Stomach smooth muscle (tissue), 2 donors: ENCODE data around the gene DBNL.

ENCODE experiments used
- H3K27ac ChIP-seq: one replicate; pipeline ENCODE4 v1.7.0; 2013; ENCODE audit warnings: mild to moderate bottlenecking, low read length, inconsistent platforms
- H3K27me3 ChIP-seq, 2 donors: one replicate each; pipeline ENCODE4 v1.7.0; 2013; ENCODE audit warnings: low read length in 2 of 2; ENCODE audit not compliant: insufficient read depth in 2 of 2, control insufficient read depth in 1 of 2
- H3K36me3 ChIP-seq, 2 donors: one replicate each; pipeline ENCODE4 v1.7.0; 2013; ENCODE audit warnings: low read length in 2 of 2; ENCODE audit not compliant: control insufficient read depth in 2 of 2, insufficient read depth in 2 of 2
- H3K4me1 ChIP-seq: one replicate; pipeline ENCODE4 v1.7.0; 2013; ENCODE audit warnings: low read length; ENCODE audit not compliant: control insufficient read depth, insufficient read depth
- H3K4me3 ChIP-seq, 2 donors: one replicate each; pipeline ENCODE4 v1.7.0; 2013; ENCODE audit warnings: low read length in 2 of 2
- H3K9ac ChIP-seq, 2 donors: one replicate each; pipeline ENCODE4 v1.7.0; 2013; ENCODE audit warnings: low read length in 2 of 2, mild to moderate bottlenecking in 1 of 2
- H3K9me3 ChIP-seq, 2 donors: one replicate each; pipeline ENCODE4 v1.7.0; 2013; ENCODE audit warnings: low read length in 2 of 2; ENCODE audit not compliant: control insufficient read depth in 2 of 2
- donor health status: healthy.
- donor health status: Pancreatic carcinoma.

Gene DBNL

DNA sequence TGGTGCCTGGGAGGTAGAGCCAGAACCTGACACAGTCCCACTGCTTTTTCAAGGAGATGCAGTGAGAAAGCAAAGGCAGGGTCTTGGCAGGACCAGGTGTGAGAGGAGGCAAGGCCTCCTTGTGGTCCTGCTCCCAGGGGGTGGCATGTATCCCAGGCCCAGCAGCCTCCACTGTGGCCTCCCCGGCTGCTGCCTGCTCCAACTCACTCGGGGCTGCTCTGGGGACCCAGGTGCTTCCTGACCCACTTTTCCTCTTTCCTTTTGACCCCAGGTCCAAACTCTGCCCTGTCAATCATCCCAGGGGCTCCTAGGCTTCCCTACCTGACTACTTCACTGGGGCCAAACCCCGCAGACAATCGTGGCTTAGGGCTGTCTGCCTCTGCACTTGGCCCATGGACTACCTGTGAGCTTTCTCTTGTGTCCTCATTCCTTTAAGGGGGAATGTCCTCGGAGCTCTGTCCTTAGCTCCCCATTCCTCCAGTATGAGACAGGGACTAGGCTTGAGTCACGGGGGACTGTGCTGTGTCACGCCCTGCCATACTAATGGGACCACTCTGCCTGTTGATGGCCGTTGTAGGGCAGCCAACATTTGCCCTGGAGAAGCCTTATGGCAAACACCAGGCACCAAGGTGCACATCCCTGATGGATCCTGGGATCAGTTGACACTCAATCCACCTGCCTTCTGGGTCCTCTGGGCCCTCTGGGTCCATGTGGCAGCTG, 58.5 kb downstream of the DBNL start:
- peaks cover 2 to 28% of the 10 kb centered on the region in 2 donors for H3K27me3 ChIP-seq
- peak overlapping the region in 1 of 2 donors; percentile 5 for H3K9ac ChIP-seq
- peaks cover 0 to under 1% of the 10 kb centered on the region in 2 donors for H3K36me3 ChIP-seq
- H3K9me3 ChIP-seq = no peaks in the 10 kb centered on the region
- H3K27ac ChIP-seq = peak overlapping the region; percentile 41
- peaks cover 37% of the 10 kb centered on the region for H3K4me1 ChIP-seq
- H3K4me3 ChIP-seq = no peak overlapping the region

- Histone ChIP-seq H3K4me1 (peaks cover 37% of the 10 kb centered on the region), H3K9me3 (no peaks in the 10 kb centered on the region), H3K36me3 (peaks cover 0 to 3% of the 10 kb centered on the region in 2 donors), H3K27ac (peak overlapping the region; percentile 41), H3K27me3 (peaks cover 2 to 28% of the 10 kb centered on the region in 2 donors), H3K9ac (peak overlapping the region in 1 of 2 donors; percentile 5), H3K4me3 (no peak overlapping the region)
Measured at GRCh38 chr7:44103566-44103922, 59.0 kb downstream of the DBNL start.

GRCh38 chr7:44103923-44104859, 59.7 kb downstream of the DBNL start, which contains the start of gene AEBP1:
Gene AEBP1 (plus strand): TSS chr7:44104345. CDS start chr7:44104666, 321 bp downstream.
- H3K27ac ChIP-seq = peak within 1 kb of the TSS; percentile 60
- no peaks in the 10 kb centered on the region for H3K9me3 ChIP-seq
- H3K4me3 ChIP-seq = peak within 1 kb of the TSS; percentile 28 to 72
- peaks cover 0 to 3% of the 10 kb centered on the region in 2 donors for H3K36me3 ChIP-seq
- peak within 1 kb of the TSS; percentile 51 to 58 for H3K9ac ChIP-seq
- H3K4me1 ChIP-seq = peaks cover 37% of the 10 kb centered on the region
- peaks cover 2 to 28% of the 10 kb centered on the region in 2 donors for H3K27me3 ChIP-seq

GRCh38 chr7:44104860-44105771, 60.6 kb downstream of the DBNL start:
- H3K27me3 ChIP-seq = peaks cover 3 to 32% of the 10 kb centered on the region in 2 donors
- H3K9me3 ChIP-seq = no peaks in the 10 kb centered on the region
- H3K9ac ChIP-seq = peak overlapping the region; percentile 51 to 58
- H3K4me3 ChIP-seq = peak overlapping the region; percentile 28 to 72
- H3K36me3 ChIP-seq = peaks cover 0 to 3% of the 10 kb centered on the region in 2 donors
- H3K4me1 ChIP-seq = peaks cover 37% of the 10 kb centered on the region
- H3K27ac ChIP-seq = peak overlapping the region; percentile 60

GRCh38 chr7:44105832-44106231, 61.3 kb downstream of the DBNL start:
- H3K27me3 ChIP-seq = peaks cover 4 to 37% of the 10 kb centered on the region in 2 donors
- peaks cover 37% of the 10 kb centered on the region for H3K4me1 ChIP-seq
- H3K4me3 ChIP-seq = peak overlapping the region in 1 of 2 donors; percentile 72
- no peaks in the 10 kb centered on the region for H3K9me3 ChIP-seq
- H3K9ac ChIP-seq = peak overlapping the region; percentile 44 to 51
- H3K36me3 ChIP-seq = peaks cover 0 to 5% of the 10 kb centered on the region in 2 donors
- H3K27ac ChIP-seq = peak overlapping the region; percentile 60

DNA sequence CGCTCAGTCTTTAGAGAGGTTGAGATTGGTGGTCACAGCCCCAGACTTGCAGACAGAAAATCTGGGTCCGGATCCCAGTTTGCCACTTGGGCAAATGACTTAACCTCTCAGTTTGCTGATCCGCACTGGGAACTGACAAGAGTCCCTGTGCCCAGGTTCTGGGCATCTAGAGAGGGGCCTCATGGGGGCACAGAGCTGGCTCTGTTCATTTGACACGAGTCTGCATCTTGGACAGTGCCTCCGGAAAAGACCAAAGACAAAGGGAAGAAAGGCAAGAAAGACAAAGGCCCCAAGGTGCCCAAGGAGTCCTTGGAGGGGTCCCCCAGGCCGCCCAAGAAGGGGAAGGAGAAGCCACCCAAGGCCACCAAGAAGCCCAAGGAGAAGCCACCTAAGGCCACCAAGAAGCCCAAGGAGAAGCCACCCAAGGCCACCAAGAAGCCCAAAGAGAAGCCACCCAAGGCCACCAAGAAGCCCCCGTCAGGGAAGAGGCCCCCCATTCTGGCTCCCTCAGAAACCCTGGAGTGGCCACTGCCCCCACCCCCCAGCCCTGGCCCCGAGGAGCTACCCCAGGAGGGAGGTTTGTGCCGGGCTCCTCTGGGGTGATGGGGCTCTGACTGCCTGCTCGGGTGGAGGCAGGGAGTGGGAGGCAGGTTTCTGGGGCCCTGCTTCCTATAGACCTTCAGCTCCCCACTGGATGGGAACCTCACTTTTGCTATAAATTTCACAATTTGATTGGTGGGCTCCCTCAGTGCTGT, 62.0 kb downstream of the DBNL start:
- peaks cover 4 to 42% of the 10 kb centered on the region in 2 donors for H3K27me3 ChIP-seq
- peaks cover 37% of the 10 kb centered on the region for H3K4me1 ChIP-seq
- no peak overlapping the region for H3K4me3 ChIP-seq
- H3K9ac ChIP-seq = peak overlapping the region in 1 of 2 donors; percentile 44
- H3K9me3 ChIP-seq = no peaks in the 10 kb centered on the region
- H3K36me3 ChIP-seq = peaks cover 0 to 7% of the 10 kb centered on the region in 2 donors
- H3K27ac ChIP-seq = peak overlapping the region; percentile 11

DNA sequence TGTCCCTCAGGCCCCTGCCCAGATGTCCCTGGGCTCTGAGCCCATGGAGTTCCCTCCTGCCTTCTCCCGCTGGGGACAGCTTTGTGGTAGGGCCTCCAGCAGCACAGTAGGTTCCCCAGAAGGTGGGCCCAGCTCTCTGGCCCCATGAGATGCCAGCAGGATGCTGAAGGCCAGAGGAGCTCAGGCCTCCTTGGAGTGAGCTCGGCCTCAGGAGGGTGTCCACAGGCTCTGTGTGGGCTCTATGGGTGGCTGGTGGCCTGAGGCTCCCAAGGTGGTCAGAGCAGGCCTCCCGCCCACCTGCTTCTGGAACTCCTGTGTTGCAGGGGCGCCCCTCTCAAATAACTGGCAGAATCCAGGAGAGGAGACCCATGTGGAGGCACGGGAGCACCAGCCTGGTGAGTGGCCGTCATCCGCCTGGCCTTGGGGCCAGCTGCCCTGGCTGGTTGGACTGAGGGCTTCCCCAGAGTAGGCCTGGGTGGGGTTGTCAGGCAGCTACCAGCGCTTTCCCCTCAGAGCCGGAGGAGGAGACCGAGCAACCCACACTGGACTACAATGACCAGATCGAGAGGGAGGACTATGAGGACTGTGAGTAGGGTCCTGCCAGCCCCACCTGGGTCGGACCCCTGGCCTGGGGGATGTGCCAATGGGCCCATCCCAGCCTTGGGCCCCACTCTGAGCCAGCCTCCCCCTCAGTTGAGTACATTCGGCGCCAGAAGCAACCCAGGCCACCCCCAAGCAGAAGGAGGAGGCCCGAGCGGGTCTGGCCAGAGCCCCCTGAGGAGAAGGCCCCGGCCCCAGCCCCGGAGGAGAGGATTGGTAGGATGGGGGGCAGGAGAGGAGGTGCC, 62.8 kb downstream of the DBNL start:
- peaks cover 4 to 42% of the 10 kb centered on the region in 2 donors for H3K27me3 ChIP-seq
- H3K4me3 ChIP-seq = no peak overlapping the region
- peaks cover 0 to 7% of the 10 kb centered on the region in 2 donors for H3K36me3 ChIP-seq
- H3K9me3 ChIP-seq = no peaks in the 10 kb centered on the region
- H3K4me1 ChIP-seq = peaks cover 37% of the 10 kb centered on the region
- H3K27ac ChIP-seq = peak overlapping the region; percentile 11
- no peak overlapping the region for H3K9ac ChIP-seq

- Histone ChIP-seq H3K36me3 (peaks cover 0 to 7% of the 10 kb centered on the region in 2 donors), H3K27me3 (peaks cover 4 to 42% of the 10 kb centered on the region in 2 donors), H3K9me3 (no peaks in the 10 kb centered on the region), H3K9ac (no peak overlapping the region), H3K27ac (no peak overlapping the region), H3K4me3 (no peak overlapping the region), H3K4me1 (peaks cover 30% of the 10 kb centered on the region)
Measured at GRCh38 chr7:44107961-44108767, 63.7 kb downstream of the DBNL start.
